Measurements from ENCODE around the gene CNTN5.

DNA sequence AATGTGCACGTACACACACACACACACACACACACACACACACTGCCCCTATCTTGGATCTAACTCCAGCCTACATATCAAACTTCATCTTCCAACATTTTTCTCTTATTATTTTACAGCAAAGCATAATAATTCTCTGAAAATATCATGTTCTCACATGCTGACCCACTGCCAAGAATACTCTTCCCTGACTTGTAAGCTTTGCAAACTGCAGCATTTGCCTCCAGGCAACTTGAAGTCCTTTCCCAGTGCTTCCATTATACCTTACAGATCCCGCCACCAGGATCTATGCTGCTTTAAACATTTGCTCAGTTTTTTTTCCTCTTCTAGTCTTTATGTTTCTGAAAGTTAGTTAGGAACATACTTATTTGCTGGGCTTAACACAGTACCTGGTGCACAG, 1183.0 kb downstream of the CNTN5 start:
- TF ChIP-seq, protein P1, sequence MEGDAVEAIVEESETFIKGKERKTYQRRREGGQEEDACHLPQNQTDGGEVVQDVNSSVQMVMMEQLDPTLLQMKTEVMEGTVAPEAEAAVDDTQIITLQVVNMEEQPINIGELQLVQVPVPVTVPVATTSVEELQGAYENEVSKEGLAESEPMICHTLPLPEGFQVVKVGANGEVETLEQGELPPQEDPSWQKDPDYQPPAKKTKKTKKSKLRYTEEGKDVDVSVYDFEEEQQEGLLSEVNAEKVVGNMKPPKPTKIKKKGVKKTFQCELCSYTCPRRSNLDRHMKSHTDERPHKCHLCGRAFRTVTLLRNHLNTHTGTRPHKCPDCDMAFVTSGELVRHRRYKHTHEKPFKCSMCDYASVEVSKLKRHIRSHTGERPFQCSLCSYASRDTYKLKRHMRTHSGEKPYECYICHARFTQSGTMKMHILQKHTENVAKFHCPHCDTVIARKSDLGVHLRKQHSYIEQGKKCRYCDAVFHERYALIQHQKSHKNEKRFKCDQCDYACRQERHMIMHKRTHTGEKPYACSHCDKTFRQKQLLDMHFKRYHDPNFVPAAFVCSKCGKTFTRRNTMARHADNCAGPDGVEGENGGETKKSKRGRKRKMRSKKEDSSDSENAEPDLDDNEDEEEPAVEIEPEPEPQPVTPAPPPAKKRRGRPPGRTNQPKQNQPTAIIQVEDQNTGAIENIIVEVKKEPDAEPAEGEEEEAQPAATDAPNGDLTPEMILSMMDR (IDR thresholded peaks at IDR 0.05), result no peak
- TF ChIP-seq EP300 (IDR thresholded peaks at IDR 0.05) (no peak), POLR2A (IDR thresholded peaks at IDR 0.05) (no peak)

Data from suprapubic skin (tissue), 3 donors.